Rectal smooth muscle tissue (tissue), 1 donor: ENCODE data around the gene SCRG1.

Experiments
- H3K27ac ChIP-seq: one replicate; pipeline ENCODE4 v1.7.0; 2013; ENCODE audit warnings: low read depth, low read length, inconsistent platforms
- H3K27me3 ChIP-seq: one replicate; pipeline ENCODE4 v1.7.0; 2013; ENCODE audit warnings: low read length; ENCODE audit not compliant: control insufficient read depth, insufficient read depth
- H3K36me3 ChIP-seq: one replicate; pipeline ENCODE4 v1.7.0; 2013; ENCODE audit warnings: low read length; ENCODE audit not compliant: control insufficient read depth, insufficient read depth
- H3K4me1 ChIP-seq: one replicate; pipeline ENCODE4 v1.7.0; 2013; ENCODE audit warnings: low read length; ENCODE audit not compliant: control insufficient read depth, insufficient read depth
- H3K4me3 ChIP-seq: one replicate; pipeline ENCODE4 v1.7.0; 2013; ENCODE audit warnings: low read length
- H3K9ac ChIP-seq: one replicate; pipeline ENCODE4 v1.7.0; 2013; ENCODE audit warnings: low read length

The SCRG1 gene

DNA sequence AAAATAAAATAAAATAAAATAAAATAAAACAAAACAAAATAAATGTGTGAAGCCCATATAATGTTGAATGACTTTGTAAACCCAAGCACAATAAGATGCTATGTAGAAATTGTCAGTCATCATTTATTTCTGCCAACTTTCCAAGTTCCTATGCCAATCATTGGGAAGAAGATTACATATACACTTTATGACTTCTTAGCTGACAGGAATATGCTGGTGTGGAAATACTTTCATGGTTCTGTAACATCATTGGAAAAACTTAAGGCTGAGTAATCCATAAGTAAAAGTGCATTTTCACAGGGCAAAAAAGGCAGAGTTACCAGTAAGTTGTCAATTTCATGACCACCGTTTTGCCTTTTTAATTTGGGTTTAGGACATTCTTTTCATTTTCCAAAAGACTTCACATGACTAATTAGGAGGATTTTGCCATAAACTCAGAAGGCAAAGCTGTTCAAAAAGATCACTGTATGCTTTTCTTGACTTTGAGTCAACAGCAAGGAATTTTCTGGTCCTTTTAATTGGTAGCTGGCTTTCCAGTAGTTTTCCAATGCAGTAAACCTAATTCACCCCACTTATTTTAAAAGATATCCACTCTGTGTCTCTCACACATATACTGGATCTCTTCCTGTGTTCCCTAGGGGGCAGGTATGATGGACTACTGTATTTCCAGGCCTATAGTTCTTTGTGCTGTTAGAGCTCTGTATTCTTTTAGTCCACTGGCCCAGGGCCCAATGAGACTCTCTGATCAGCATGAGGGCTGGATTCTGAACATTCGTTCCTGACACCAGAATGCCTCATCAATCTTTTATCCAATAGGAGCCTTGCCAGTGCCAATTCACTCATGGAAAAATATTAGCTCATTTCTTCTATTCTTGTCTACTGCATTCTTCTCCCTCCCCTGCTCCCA lies 26.2 kb upstream of the SCRG1 start:
- H3K27me3 ChIP-seq = no peaks in the 10 kb centered on the region
- no peak overlapping the region for H3K27ac ChIP-seq
- no peaks in the 10 kb centered on the region for H3K36me3 ChIP-seq
- H3K4me1 ChIP-seq = peaks cover 3% of the 10 kb centered on the region
- no peak overlapping the region for H3K9ac ChIP-seq
- H3K4me3 ChIP-seq = no peak overlapping the region

DNA sequence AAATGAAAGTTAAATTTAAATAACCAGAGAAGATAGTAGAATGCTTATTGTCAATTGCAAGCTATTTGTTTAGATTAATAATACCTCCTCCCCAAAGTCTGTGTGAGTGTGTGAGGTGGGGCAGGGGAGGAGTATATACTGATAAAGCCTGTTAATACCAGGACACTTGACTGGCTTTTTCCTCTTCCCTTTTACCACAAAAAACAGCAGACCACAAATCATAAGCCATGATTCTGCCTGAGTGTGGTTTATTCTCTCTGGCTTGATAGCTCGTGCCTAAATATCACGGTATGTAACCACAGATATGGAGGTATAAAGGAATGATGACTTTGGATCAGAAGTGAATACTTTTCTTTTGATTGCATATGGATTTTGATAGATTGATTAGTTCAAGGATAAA lies 21.9 kb upstream of the SCRG1 start:
- Histone ChIP-seq H3K4me3 (peak overlapping the region; percentile 27), H3K27me3 (no peaks in the 10 kb centered on the region), H3K36me3 (no peaks in the 10 kb centered on the region), H3K4me1 (peaks cover 3% of the 10 kb centered on the region), H3K9ac (no peak overlapping the region), H3K27ac (no peak overlapping the region)

DNA sequence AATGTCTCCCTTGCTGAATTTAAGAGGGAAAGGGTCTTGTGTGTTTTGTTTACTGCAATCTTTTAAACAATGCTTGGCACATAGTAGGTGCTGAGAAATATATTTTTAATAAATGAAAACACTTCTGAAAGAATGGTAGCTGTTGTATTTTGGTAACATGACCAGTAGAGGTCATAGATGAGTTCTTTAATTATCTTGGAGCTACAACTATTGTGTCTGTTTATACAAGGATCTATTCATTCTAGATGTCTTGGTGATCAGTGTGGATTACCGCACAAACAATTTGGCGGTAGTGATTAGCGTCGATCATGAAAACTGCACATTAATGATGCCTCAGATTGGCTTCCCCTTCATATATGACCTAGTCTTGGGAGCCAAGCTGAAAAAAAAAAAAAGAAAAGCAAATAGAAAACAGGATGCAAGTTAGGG lies 21.4 kb upstream of the SCRG1 start:
- H3K36me3 ChIP-seq = no peaks in the 10 kb centered on the region
- peak overlapping the region; percentile 27 for H3K4me3 ChIP-seq
- H3K27ac ChIP-seq = no peak overlapping the region
- H3K9ac ChIP-seq = no peak overlapping the region
- peaks cover 3% of the 10 kb centered on the region for H3K4me1 ChIP-seq
- H3K27me3 ChIP-seq = no peaks in the 10 kb centered on the region

DNA sequence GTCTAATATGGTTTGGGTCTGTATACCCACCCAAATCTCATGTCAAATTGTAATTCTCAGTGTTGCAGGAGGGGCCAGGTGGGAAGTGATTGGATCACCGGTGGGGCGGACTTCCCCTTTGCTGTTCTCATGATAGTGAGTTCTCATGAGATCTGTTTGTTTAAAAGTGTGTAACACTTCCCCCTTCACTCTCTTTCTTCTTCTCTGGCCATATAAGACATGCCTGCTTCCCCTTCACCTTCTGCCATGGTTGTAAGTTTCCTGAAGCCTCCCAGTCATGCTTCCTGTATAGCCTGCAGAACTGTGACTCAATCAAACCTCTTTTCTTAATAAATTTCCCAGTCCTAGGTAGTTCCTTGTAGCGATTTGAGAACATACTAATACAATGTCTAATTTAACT lies 19.7 kb upstream of the SCRG1 start:
- H3K4me1 ChIP-seq = peaks cover 3% of the 10 kb centered on the region
- H3K4me3 ChIP-seq = no peak overlapping the region
- H3K9ac ChIP-seq = no peak overlapping the region
- no peak overlapping the region for H3K27ac ChIP-seq
- no peaks in the 10 kb centered on the region for H3K36me3 ChIP-seq
- H3K27me3 ChIP-seq = no peaks in the 10 kb centered on the region

- H3K27me3 ChIP-seq = no peaks in the 10 kb centered on the region
- H3K36me3 ChIP-seq = no peaks in the 10 kb centered on the region
- no peak overlapping the region for H3K9ac ChIP-seq
- no peak overlapping the region for H3K4me3 ChIP-seq
- peaks cover 3% of the 10 kb centered on the region for H3K4me1 ChIP-seq
- H3K27ac ChIP-seq = no peak overlapping the region
Observed at GRCh38 chr4:173417833-173418232, 18.9 kb upstream of the SCRG1 start.

GRCh38 chr4:173415885-173416653 lies 17.2 kb upstream of the SCRG1 start:
- H3K9ac ChIP-seq = no peak overlapping the region
- H3K27ac ChIP-seq = no peak overlapping the region

GRCh38 chr4:173415092-173415491 lies 16.2 kb upstream of the SCRG1 start:
- no peak overlapping the region for H3K4me3 ChIP-seq
- H3K36me3 ChIP-seq = no peaks in the 10 kb centered on the region
- no peak overlapping the region for H3K9ac ChIP-seq
- H3K27me3 ChIP-seq = no peaks in the 10 kb centered on the region
- H3K4me1 ChIP-seq = no peaks in the 10 kb centered on the region
- no peak overlapping the region for H3K27ac ChIP-seq

More at GRCh38 chr4:173415885-173416653, 17.2 kb upstream of the SCRG1 start:
- no peaks in the 10 kb centered on the region for H3K36me3 ChIP-seq
- H3K4me3 ChIP-seq = no peak overlapping the region
- H3K4me1 ChIP-seq = peaks cover 3% of the 10 kb centered on the region
- H3K27me3 ChIP-seq = no peaks in the 10 kb centered on the region

- Histone ChIP-seq H3K4me1 (no peaks in the 10 kb centered on the region), H3K27ac (no peak overlapping the region), H3K4me3 (no peak overlapping the region), H3K9ac (no peak overlapping the region), H3K36me3 (no peaks in the 10 kb centered on the region), H3K27me3 (no peaks in the 10 kb centered on the region)
Observed at GRCh38 chr4:173414456-173414855, 15.5 kb upstream of the SCRG1 start.

DNA sequence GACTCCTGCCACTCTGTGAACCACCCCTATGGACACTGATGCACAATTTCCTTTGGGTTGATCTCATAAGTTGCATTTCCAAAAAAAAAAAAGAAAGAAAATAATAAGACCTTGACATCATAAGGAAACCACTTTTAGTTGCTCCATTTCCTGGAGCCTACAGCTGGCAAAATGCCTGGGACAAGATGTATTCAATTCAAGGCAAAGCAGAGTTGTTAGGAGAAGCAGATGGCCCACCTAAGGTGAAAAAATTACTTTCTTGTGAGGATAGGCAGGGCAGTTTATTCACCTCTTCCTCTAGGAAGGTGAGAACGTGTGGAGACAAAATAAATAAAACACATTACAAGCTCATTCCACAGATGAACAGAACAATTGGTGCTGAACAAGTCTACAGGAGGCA lies 14.1 kb upstream of the SCRG1 start:
- Histone ChIP-seq H3K4me3 (no peak overlapping the region), H3K27ac (no peak overlapping the region), H3K36me3 (no peaks in the 10 kb centered on the region), H3K4me1 (no peaks in the 10 kb centered on the region), H3K27me3 (no peaks in the 10 kb centered on the region), H3K9ac (no peak overlapping the region)

DNA sequence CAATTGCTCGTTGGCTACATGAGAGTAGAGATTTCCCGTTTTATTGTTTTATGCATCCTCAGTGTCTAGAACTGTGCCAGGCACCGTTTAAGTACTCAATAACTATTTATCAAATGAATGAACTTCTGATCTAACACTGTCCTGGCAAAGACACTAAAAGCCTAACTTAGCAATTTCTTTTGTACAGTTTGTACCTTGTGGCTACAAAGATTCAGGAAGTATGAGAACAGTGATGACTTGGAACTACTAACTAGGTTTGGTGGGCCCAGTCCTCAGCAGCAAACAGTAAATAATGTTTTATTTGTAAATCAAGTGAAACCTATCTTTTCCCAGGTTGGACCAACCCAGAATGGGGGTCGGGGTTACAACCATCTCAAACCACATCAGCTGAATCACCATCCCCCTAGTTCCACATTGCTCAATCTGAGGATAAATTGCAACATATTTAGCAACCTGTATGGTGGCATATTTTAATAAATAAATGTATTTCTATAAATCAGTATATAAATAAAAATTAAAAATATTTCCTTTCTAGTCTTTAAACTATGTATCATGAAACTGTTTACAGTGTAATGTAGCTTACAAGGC lies 12.3 kb upstream of the SCRG1 start:
- Histone ChIP-seq H3K4me3 (no peak overlapping the region), H3K27me3 (no peaks in the 10 kb centered on the region), H3K27ac (no peak overlapping the region), H3K4me1 (no peaks in the 10 kb centered on the region), H3K36me3 (no peaks in the 10 kb centered on the region), H3K9ac (no peak overlapping the region)

GRCh38 chr4:173410079-173410478 lies 11.2 kb upstream of the SCRG1 start:
- Histone ChIP-seq H3K9ac (no peak overlapping the region), H3K4me3 (no peak overlapping the region), H3K4me1 (no peaks in the 10 kb centered on the region), H3K27me3 (no peaks in the 10 kb centered on the region), H3K27ac (no peak overlapping the region), H3K36me3 (no peaks in the 10 kb centered on the region)

- no peaks in the 10 kb centered on the region for H3K36me3 ChIP-seq
- H3K9ac ChIP-seq = no peak overlapping the region
- no peak overlapping the region for H3K27ac ChIP-seq
- no peaks in the 10 kb centered on the region for H3K4me1 ChIP-seq
- no peaks in the 10 kb centered on the region for H3K27me3 ChIP-seq
- H3K4me3 ChIP-seq = no peak overlapping the region
Observed at GRCh38 chr4:173405840-173406606, 7.1 kb upstream of the SCRG1 start.
